Erythroblast (primary cell): Measurements from ENCODE around the gene FAM107B.

ENCODE experiments used
- GATA1 ChIP-seq: IDR thresholded peaks from 2 replicates; pipeline ENCODE4 v1.6.1; 2011; ENCODE audit warnings: low read depth, mild to moderate bottlenecking, control low read depth, low read length, moderate library complexity
- POLR2A ChIP-seq: IDR thresholded peaks from 2 replicates; pipeline ENCODE4 v1.6.1; 2011; ENCODE audit warnings: mild to moderate bottlenecking, low read length

DNA sequence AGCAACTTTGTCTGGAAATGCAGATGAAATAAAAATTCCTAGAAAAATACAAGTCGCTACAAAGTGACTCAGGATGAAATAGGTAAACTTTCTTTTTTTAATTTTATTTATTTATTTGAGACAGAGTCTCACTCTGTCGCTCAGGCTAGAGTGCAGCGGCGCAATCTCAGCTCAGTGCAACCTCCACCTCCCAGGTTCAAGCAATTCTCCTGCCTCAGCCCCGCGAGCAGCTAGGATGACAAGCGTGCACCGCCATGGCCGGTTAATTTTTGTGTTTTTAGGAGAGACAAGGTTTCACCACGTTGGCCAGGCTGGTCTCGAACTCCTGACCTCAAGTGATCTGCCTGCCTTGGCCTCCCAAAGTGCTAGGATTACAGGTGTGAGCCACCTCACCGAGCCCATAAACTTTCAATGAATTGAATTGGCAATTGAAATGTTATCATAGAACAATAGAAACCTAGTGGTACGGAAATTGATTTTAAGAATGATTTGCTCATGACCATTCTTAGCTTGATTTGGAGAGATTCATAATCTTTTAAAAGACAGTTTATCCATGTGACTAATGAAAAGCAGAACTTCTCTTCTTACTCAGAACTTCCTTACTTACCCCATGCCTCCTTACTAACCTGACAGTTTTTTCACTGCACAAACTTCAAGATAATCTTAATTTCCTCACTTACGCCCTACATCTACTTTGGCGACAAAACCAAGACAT is 161.7 kb downstream of the FAM107B start:
- TF ChIP-seq POLR2A (no peak), GATA1 (no peak)
